Stimulated activated CD8-positive, alpha-beta memory T cell treated with anti-CD3 and anti-CD28 coated beads, Interleukin-7, amount 100 ng/mL, for 24 hours (primary cell): ENCODE measurements around the gene CRABP2.
A peak's percentile ranks its signal among the peaks of the same experiment; 100 is the strongest.

ENCODE experiments used
- DNase-seq: peaks from one replicate; pipeline ENCODE4 v3.0.0-alpha.2; 2020; ENCODE audit warnings: low read depth

CRABP2 gene

DNA sequence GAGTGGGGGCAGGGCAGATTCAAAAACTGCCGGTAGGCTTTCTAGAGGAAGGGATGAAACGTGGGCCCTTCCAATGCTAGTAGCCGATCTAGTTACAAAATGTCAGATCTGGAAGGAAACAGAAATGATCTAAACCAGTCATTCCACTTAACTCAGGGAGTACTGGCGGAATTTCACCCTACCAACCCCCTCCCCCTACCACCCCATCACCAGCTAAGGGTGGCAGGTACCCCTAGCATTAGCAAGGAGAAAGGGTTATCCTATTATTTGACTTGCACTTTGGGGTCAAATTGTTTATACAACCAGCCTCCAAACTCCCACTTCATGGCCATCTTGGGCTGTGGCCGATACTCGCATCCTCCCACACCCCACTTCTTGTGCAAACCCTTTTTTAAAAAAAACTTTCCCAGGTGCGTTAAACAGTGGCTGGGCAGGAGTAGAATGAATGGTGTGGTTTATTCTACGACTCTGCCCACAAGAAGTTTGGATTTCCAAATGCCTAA, 36.1 kb upstream of the CRABP2 start:
- DNase-seq, result no peak

DNA sequence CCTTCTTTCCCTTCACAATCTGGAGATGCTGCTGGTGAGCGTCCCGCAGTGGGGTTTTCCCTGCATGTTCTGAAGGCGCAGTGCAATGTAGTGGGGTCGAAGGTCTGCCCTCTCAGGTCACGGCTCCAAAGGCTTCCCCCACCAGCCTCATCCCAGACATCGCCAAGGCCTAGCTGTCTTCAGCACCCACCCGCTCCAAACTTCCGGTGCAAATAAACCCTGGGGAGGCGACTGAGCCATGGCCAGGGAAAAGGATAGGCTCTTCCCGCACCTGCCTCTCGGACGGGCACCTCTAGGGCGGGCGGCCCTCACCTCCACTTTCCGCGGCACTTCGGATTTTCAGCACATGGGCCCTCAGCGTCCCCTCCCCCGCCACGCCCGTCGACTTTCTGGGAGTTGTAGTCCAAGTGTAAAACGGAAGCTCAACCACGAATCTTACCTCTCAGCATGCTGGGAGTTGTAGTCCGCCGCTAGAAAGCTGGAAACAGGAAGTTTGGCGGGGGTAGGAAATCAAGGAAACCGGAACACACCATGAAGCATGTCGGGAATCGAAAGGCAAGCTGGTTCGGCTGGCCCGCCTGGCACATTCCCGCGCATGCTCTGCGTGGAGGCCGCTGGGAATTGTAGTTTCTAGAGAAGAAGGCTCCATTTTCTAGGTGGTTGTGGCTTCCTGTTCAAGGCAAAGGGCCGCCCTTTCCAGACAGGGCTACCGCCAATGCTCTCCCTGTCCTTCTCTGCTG, 35.5 kb upstream of the CRABP2 start, which contains the start of gene MRPL24:
Gene MRPL24, minus strand, starts transcription at position 348 of the 740 bp plus-strand sequence. CDS start 2,384 bp downstream, outside the sequence.
- DNase-seq, result peak; percentile 92

DNA sequence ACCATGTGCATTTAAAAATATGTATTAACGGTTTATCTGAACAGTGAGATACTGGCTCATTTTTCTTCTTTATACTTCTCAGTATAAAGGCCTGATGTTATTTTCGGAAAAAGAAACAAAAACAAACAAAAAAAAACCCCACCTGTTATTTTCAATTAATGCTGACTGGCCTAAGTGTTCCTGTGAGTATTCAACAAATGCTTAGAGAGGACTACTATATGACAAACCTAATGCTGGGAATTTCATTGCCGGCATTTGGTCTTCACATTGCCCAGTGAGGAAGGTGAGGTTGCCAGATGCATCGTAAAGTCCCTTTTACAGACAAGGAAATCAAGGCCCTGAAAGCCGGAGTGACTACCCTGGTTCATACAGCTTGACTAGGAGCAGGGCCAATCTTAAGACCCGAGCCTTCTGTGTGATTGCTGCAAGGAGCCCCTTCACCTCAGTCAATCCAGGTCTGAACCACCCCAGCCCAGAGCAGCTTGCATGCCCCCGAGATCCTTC, 34.9 kb upstream of the CRABP2 start:
- DNase-seq, result no peak

DNA sequence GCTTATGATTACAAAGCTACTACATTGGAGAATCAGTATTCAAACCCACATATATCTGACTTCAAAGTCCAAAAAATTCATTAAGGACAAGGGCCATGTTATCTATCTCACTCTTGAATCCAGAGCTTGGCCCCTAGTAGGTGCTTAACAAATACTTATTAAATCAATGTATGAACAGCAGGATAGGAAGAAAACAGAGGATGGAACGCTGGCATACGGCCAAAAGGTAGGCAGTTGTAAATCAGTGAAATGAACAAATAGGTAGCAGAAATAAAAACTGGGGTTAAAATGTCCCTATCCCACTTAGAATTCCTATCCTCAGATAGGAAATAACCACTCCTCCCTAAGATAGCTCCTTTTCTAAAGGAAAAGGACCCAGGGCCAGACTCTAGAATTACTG, 33.5 kb upstream of the CRABP2 start:
- DNase-seq, result no peak

DNA sequence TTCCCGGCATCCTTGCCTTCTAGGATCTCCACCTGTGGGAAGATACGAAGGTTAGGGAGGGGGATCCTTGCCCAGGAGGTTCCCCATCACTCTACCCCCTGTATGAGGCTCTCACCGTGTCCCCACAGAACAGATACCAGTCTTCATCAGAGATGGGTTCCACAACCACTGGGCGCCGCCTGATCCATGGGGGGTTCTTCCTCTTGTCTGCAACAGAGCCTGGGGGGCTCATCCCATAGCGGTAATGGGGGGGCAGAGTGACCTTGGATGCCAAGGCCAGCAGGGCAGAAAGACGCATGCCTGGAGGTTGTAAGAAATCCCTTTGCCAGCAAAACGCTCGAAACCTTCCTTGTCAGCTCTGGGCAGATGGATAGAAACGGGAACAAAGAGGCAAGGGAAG, 33.0 kb upstream of the CRABP2 start:
- DNase-seq, result no peak

DNA sequence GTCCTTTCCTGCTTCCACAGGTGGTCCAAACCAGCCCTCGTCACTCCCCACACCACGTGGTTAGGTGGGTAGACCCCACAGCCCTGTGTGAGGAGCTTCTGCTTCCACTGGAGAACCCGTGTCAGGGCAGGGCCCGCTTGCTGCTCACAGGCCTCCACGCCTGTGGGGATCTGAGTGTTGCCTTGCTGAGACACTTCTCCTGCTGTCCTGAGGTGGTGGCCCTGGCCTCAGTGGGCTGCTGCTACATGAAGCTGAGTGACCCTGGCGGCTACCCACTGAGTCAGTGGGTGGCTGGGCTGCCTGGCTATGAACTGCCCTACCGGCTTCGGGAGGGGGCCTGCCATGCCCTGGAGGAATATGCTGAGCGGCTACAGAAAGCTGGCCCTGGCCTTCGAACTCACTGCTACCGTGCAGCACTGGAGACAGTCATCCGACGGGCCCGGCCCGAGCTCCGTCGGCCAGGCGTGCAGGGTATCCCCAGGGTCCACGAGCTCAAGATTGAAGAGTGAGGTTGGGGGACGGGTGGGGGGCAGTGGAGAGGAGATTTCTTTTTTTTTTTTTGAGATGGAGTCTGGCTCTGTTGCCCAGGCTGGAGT, 28.7 kb upstream of the CRABP2 start:
- DNase-seq, result no peak

DNA sequence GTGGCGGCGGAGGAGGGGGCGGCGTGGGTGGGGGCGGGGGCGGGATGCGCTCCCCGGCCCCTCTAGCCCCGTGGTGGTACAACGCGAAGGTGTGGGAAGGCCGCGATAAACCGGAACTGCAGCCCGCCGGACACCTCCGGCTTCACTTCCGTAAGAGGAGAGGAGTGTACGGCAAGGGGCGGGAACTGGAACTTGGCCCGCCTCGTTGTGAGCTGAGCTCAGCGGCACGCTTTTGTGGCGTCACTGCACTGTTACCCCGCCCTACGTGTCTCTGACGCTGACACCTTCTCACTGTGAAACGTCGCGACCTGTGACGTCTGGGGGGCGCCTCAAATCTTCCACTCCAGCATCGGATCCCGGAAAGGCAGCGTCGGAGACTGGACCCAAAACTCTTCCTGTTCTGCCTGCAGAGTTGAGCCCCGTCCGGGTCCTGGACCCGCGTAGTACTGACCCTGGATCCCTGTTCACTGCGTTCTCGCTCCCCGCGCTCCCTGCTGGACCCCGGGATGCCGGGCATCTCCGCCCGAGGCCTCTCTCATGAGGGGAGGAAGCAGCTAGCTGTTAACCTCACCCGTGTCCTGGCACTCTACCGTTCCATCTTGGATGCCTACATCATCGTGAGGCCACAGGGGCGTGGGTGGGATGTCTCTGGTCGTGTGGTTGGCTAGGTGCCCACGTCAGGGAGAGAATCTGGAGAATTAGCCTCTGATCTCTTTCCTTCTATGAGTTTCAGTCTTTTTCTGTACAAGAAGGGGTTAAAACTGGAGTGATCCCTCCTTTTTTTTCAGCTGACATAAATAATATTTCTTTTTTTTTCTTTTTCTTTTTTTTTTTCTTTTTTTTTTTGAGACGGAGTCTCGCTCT, 23.4 kb upstream of the CRABP2 start, which contains the start of gene ISG20L2:
Gene ISG20L2, minus strand, starts transcription at position 168 of the 864 bp plus-strand sequence. CDS start 1,114 bp downstream, outside the sequence.
- peak; percentile 90 for DNase-seq

DNA sequence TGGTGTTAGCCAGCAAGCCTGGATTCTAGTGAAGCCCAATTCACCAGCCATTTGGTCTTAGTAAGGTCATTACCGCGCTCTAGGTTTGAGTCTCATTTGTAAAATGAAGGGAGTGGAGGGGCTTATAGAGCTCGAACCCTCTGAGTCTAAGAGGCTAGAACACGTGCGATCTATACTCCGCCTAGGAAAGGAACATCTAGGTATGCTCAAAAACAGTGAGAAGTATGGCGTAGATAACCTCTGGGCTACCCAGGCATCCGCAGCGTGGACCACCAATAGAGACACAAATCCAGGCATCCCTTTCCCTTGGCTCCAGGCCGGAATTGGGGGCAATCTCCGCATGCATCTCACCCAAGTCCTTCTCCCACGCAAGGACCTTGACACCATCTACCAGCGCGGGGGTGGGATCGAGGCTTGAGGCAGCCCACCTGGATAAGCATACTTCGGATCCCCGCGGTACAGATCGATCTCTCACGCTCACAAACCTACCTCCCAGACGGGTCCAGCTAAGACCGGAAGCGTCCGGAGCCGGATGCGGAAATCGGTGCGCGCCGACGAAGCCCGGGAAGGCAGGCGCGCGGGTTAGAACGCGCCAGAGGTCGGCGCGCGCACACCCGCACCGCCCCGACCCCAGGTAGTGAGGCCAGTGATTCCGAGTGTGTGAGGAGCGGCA, 22.7 kb upstream of the CRABP2 start, which contains the start of gene METTL25B:
Gene METTL25B, plus strand, starts transcription at position 544 of the 673 bp plus-strand sequence. CDS start 636 bp downstream, outside the sequence.
- DNase-seq, result peak; percentile 52

DNA sequence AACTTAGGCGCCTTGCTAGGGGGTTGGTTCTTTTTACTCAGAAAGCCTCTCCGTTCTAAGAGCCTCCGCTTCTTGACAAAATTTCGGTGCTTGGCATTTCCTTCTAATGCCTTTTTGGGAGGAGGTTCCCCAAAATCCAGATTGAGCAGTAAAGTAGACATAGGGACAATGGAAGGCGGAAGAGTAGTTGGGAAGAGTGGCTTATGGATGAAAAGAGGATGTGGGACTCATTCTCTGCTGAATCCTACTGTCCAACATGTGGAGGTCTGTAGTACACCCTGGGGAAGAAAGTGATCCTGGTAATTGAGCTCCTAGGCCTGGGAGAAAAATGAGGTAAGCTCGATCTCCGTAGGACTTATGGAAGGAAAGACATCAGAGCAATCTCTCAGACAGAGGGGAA, 22.1 kb upstream of the CRABP2 start:
- DNase-seq, result no peak

DNA sequence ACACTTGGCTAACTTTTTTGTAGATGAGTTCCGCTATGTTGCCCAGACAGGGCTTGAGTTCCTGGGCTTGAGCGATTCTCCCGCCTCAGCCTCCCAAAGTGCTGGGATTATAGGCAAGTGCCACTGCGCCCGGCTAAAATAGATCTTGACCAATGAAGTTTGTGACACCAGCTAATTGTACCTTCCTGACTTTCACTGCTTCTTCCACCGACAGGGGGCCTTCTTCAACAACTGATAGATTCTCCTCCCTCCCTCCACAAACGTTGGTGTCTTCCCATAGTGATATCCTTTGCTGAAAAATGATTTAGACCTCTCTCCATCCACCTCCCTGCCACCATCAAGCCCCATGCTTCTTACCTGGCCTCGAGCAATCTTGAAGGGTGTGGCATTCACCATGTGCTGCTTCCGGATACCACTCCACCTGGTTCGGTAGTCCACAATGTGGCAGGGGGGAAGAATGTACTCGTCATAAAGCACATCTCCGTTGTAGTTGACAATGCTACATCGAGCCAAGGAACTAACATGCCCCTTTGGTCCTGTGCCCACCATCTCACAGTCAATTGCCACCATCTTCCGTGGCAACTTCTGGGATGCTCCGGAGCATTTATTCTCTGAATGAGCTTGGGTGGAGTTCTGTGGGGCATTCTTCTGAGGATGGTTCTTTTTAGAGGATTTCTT, 21.3 kb upstream of the CRABP2 start:
- no peak for DNase-seq

DNA sequence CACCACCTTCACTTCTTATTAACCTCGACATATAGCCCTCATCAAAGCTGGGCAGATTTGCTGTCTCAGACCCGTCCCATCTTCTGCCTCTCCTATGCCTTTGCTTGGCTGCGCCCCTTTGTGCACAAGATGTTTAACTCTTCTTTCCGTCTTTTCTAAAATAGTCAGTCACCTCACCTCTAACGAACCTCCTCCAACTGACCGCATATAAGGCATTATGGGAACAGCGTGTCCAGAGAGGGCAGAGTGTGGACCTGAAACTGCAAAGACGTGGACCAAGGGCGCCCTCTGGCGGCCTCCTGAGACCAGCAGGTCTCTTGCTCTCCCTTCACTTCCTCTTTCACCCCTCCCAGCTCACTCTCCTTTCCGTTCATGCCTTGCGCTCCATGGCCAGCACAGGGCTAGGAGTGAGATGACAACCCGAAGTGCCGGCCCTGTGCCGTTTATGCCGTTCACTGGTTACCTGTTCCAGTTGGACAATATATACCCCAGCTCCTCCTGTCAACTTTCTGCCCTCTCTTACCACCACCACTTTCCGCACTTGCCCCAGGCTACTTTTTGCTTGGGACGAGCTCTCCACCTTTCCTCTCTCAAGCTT, 20.4 kb upstream of the CRABP2 start:
- DNase-seq, result peak; percentile 55

DNA sequence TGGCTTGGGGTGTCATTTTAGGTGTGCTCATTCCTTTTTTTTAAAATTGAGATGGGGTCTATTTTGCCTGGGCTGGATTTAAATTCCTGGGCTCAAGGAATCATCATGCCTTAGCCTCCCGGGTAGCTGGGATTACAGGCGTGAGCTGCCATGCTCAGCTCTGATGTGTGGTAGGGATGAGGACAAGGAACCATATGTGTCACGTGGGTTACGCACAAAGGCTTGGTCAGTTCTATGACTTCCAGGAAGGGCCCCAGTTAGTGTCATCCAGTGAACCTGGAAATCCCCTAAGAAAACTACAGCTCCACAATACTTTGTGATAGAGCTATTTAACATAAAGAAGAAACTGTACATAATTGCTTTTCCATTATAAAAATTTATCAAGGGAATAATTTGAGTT, 16.2 kb upstream of the CRABP2 start:
- DNase-seq, result no peak

DNA sequence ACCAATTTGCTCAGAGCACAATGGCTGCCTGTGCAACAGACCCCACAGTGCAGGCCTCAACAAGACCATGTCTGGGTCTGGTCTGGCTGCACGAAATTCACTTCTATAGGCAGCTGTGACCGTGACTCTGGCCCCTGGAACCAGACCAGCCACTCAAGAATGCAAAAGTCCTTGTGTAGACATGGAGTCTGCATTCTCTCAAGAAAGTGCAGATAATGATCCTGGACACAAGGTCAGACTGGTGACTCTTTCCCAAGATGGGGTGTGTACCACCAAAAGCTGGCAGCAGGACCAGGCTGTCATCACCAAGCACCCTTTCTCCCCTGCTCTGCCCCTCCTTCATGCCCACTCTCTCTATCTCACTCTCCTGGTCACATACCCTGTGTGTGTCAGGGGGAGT, 15.7 kb upstream of the CRABP2 start:
- no peak for DNase-seq

DNA sequence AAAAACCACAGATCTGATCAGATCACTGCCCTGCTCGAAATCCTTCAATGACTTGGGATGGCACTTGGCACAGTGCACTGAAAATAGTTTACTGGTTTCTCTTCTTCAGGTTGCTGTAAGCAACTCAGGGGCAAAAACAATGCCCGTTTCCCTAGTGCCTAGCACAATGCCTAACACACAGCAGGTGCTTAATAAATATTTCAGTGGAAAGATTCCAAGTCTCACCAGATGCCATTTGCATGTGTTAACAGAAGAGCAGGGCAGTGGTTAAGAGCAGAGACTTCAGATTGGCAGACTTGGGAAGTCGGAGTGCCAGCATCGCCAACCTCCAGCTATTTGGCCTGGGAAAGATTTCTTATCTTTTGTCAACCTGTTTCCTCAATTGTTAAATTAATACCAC, 12.0 kb upstream of the CRABP2 start:
- no peak for DNase-seq

DNA sequence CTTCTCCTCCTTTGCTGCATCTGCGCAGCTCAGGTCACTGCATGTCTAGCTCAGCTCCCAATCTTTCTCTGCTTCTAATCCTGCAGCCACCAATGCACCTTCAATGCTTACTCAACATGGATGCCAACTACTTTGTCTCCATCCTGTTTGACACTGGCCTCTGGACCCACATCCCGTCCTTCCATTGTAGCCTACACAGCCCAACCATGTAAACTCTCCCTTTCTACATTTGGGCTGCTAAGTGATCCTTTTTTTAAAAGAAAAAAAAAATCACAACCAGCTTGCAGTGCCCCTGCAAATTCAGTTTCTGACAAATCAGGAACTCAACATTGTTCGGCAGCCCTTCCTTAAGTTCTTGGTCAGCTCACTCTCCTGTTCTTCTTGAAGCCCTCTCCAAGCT, 9.4 kb upstream of the CRABP2 start:
- DNase-seq, result no peak

DNA sequence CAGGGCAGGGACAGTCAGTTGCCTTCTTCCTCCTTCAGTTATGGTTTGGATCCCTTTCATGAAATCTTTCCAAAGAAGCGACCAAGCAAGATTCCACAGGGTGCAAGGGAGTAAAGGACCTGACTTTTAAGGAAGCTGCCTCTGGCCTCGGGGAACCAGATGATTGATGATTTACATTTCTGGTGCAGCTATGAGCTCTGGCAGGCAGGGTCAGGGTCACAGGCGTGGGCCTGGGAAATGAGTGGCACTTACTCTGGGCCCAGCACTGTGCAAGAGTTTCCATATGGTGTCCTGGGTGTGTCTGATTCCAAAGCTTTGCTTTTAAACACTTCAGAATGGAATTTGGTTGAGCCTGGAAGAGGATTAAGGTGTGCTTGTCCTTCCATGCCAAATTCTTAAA, 7.2 kb upstream of the CRABP2 start:
- no peak for DNase-seq

DNA sequence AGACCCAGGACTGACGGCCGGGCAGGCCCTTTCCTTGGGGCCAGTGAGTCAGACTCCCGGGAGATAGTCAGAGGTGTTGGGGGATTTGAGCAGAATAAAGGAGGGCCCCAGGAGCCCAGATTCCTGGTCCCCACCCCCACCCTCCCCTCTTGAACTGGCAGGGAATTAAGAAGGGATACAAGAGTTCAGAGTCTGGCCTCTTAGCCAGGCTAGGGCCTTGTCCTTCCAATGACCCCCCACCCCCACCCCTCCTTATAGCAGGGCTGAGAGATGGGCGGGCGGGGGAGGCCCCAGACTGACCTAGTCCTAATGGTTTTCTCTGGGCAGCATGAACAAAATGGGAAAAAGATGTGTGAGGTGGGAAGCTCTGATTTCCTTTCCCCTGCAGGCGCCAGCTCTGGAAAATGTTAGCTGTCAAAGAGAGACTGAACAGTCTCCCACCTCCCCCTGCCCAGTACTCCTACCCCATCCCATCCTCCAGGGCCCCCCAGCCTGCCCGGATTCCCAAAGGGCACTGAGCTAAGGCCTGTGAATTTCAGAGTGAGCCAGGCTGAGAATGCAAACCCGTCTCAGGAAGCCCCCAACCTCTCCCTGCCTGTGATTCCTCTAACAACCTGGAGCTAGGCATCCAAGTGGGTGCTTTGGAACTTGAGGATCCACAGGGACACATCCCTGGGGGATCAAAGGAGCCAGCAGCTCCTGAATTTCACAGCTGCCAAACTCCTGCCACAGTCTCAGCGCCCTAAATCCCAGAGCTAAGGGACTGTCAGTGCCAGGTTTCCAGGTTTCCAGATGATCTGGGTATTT, 5.8 kb upstream of the CRABP2 start:
- DNase-seq, result no peak

DNA sequence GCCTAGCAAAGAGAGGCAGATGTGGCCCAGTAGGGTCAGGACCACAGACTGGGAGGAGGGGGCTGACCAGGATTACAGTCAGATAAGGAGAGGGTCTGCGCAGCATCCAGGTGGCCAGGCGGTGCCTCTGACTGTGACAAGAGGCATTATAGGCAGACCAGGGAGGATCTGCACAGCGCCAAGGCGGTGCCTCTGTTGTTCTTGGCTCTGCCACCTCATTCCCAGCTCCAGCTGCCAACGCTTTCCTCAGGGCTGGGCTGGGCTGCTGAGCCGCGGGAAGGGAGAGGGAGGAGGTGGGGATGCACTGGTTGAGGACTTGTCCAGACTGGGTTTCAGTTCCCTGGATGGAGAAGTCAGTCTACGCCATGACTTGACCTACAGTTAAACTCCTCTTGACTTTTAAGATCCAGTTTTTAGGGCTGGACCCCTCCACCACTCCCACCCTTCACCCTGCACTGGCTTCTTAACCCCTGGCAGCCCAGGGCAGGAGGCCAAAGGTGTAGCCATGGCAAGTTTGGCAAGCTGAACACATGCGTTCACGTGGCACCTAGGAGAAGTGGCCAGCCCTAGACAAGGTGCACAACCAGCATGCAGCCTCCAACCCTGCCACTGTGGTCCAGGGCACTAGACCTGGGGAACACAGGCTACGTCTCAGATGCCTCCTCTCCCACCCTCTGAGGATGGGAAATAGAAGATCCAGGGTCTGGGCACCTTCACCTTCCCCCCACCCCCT, 4.5 kb upstream of the CRABP2 start:
- no peak for DNase-seq

DNA sequence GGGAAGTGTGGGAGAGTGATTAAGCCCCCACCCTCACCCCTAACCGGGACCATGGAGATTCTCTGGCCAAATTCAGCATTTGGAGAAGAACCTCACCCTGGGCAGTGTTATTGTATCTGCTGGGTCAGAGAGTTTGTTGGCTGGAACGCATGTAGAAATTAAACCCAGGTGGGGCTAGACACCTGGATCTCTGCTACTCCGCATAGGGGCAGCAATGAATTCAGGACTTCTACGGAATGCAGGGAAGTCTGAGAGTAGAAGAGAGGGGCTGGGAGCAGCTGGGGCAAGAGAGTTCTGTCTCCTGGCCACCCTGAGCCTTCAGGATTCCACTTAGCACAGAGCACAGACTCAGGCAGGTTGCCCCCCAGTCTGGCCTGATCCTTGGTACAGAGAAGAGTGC, 3.6 kb upstream of the CRABP2 start:
- no peak for DNase-seq
